Endothelial cell of umbilical vein (primary cell): ENCODE data around the gene SKAP1. TPM values are rescaled to one million over a fixed set of nuclear protein-coding genes. Genes with fewer than 3 reads are reported as not detected.
"Not testable (repeated sequence)": the region's sequence is repeated elsewhere in the genome, so short reads cannot be mapped to it uniquely, and the experiment has no call there.

Experiments
- BruUV-seq: library from RNA; stranded (reverse); fragments of 400-500 nt; replicated peaks from 2 replicates; lab custom pipeline; 2021; lab: Mats Ljungman, UMichigan
- CTCF ChIA-PET: fragments of 300-600, 350-600 bp; sonication (Branson Sonifier 250); formaldehyde crosslinking; loops from one replicate; lab custom pipeline; 2021; ENCODE audit warnings: antibody characterized with exemption, inconsistent platforms; lab: Charles Lee
- POLR2A ChIA-PET: fragments of 300-600, 350-600 bp; sonication (Branson Sonifier 250); formaldehyde crosslinking; loops from one replicate; lab custom pipeline; 2021; ENCODE audit warnings: antibody characterized with exemption, inconsistent platforms; lab: Charles Lee
- DNase-seq: peaks from one replicate; pipeline ENCODE4 v3.0.0-alpha.2; 2011; ENCODE audit warnings: low read depth, low spot score
- FAIRE-seq: peaks from 2 replicates; lab custom pipeline; 2011; peaks lifted over from hg19 to GRCh38; lab: Jason Lieb, UNC
- H2AFZ ChIP-seq: 2 replicates; pipeline ENCODE4 v1.6.0; 2012; ENCODE audit warnings: low read depth, low read length, control low read depth, inconsistent platforms
- H3K27ac ChIP-seq: 2 replicates; pipeline ENCODE4 v1.5.1; 2011; ENCODE audit warnings: low read depth, mild to moderate bottlenecking, control low read depth, low read length, moderate library complexity; ENCODE audit not compliant: insufficient read depth
- H3K27me3 ChIP-seq, 2 experiments: 2 replicates each; pipeline versions ENCODE4 v1.6.0 to v1.6.1; 2011; ENCODE audit warnings: low read length in 2 of 2, mixed read lengths in 1 of 2; ENCODE audit not compliant: control insufficient read depth in 2 of 2, insufficient read depth in 2 of 2
- H3K36me3 ChIP-seq, 2 experiments: 2 replicates in 1 of 2; 3 replicates in 1 of 2; pipeline ENCODE4 v1.5.1; 2011; ENCODE audit warnings: low read length in 2 of 2, mild to moderate bottlenecking in 1 of 2, moderate library complexity in 1 of 2; ENCODE audit not compliant: control insufficient read depth in 2 of 2, insufficient read depth in 2 of 2; ENCODE audit errors: extremely low read depth in 1 of 2
- H3K4me1 ChIP-seq: 3 replicates; pipeline ENCODE4 v1.5.1; 2011; ENCODE audit warnings: mild to moderate bottlenecking, low read length; ENCODE audit not compliant: control insufficient read depth, insufficient read depth; ENCODE audit errors: extremely low read depth
- H3K4me2 ChIP-seq: 2 replicates; pipeline ENCODE4 v1.6.1; 2011; ENCODE audit warnings: low read length, control low read depth, mixed read lengths; ENCODE audit not compliant: insufficient read depth
- H3K4me3 ChIP-seq, 3 experiments: fragments of 200-600 bp in 1 of 3; sonication (generic), shearing (Covaris generic) in 1 of 3; replicated peaks in 1 of 3; 2 replicates each; pipeline ENCODE4 v1.5.1; 2011 to 2016; ENCODE audit warnings: control low read depth in 3 of 3, low read length in 3 of 3, mild to moderate bottlenecking in 2 of 3, inconsistent platforms in 1 of 3, low read depth in 1 of 3, moderate library complexity in 1 of 3; ENCODE audit not compliant: insufficient read depth in 1 of 3
- H3K79me2 ChIP-seq: 2 replicates; pipeline ENCODE4 v1.6.0; 2012; ENCODE audit warnings: low read length, inconsistent platforms; ENCODE audit not compliant: control insufficient read depth, insufficient read depth
- H3K9ac ChIP-seq: replicated peaks from 2 replicates; pipeline ENCODE3; 2011; ENCODE audit warnings: low read length, control low read depth; ENCODE audit not compliant: insufficient read depth; ENCODE audit errors: extremely low read depth
- H3K9me1 ChIP-seq: replicated peaks from 3 replicates; pipeline ENCODE4 v1.6.0; 2011; ENCODE audit warnings: mild to moderate bottlenecking, low read length; ENCODE audit not compliant: control insufficient read depth, insufficient read depth; ENCODE audit errors: extremely low read depth
- H3K9me3 ChIP-seq: replicated peaks from 2 replicates; pipeline ENCODE4 v1.5.1; 2012; ENCODE audit warnings: low read length, inconsistent platforms; ENCODE audit not compliant: control insufficient read depth, insufficient read depth
- H4K20me1 ChIP-seq: replicated peaks from 2 replicates; pipeline ENCODE3; 2011; ENCODE audit warnings: mild to moderate bottlenecking, low read length; ENCODE audit not compliant: control insufficient read depth, insufficient read depth; ENCODE audit errors: extremely low read depth
- CTCF ChIP-seq, 2 donors: IDR thresholded peaks; 1 replicate in 1 of 2; 2 replicates in 1 of 2; pipeline ENCODE4 v1.5.1; 2011; ENCODE audit warnings: low read length in 2 of 2, mild to moderate bottlenecking in 2 of 2, moderate library complexity in 2 of 2, control low read depth in 1 of 2, inconsistent platforms in 1 of 2, low read depth in 1 of 2; ENCODE audit not compliant: insufficient read depth in 1 of 2; ENCODE audit errors: extremely low read depth in 1 of 2
- EZH2 ChIP-seq: IDR thresholded peaks from 2 replicates; pipeline ENCODE4 v1.6.1; 2012; ENCODE audit warnings: borderline replicate concordance, low read depth, mild to moderate bottlenecking, moderate library complexity, low read length, inconsistent platforms; ENCODE audit not compliant: severe bottlenecking
- GATA2 ChIP-seq: IDR thresholded peaks from 2 replicates; pipeline ENCODE4 v1.7.0; 2011; ENCODE audit warnings: low read depth, mild to moderate bottlenecking, moderate library complexity, mixed read lengths, low read length; ENCODE audit not compliant: insufficient read length, insufficient read depth
- JUN ChIP-seq: IDR thresholded peaks from 2 replicates; pipeline ENCODE4 v1.6.1; 2011; ENCODE audit warnings: borderline replicate concordance, low read depth; ENCODE audit not compliant: insufficient read length, insufficient read depth
- MAX ChIP-seq: IDR thresholded peaks from 2 replicates; pipeline ENCODE4 v1.6.1; 2011; ENCODE audit not compliant: insufficient read depth, insufficient read length
- POLR2A ChIP-seq: IDR thresholded peaks from 2 replicates; pipeline ENCODE4 v1.6.1; 2012; ENCODE audit warnings: low read depth, mild to moderate bottlenecking, control low read depth, low read length
- POLR2AphosphoS5 ChIP-seq: IDR thresholded peaks from 2 replicates; pipeline ENCODE4 v1.6.1; 2012; ENCODE audit warnings: low read depth, mild to moderate bottlenecking, control low read depth, low read length, moderate library complexity; ENCODE audit not compliant: insufficient read depth
- dilution Hi-C: fragments of 300-500 bp; cut with MboI; formaldehyde crosslinking; loops from one replicate; pipeline ENCODE4 v1.15.0; 2019; ENCODE audit warnings: low sequenced_read_pairs; ENCODE audit not compliant: extremely low pct_ligation_motif_present
- intact Hi-C: fragments of 100-400 bp; cut with micrococcal nuclease; formaldehyde crosslinking; loops from one replicate; pipeline ENCODE4 v1.10.0; 2022
- polyA plus RNA-seq, 4 experiments: library from polyadenylated mRNA; depleted of rRNA in 3 of 4; stranded (reverse) in 3 of 4; unstranded in 1 of 4; fragments of >200 nt; gene quantifications; 2 replicates each; pipeline versions ENCODE4 v1.2.1 to v1.2.3, GENCODE V29; 2011 to 2012; ENCODE audit warnings: missing spikeins in 1 of 4
- total RNA-seq: library from RNA; stranded (reverse); gene quantifications from 2 replicates; pipeline ENCODE4 v1.2.3, GENCODE V29; 2021

Gene SKAP1
- total and polyA plus RNA-seq, 2 donors (not counting 3 experiments of a cell fraction or from before 2014, with no cell fraction given): 0.75 TPM; not detected in 1

DNA sequence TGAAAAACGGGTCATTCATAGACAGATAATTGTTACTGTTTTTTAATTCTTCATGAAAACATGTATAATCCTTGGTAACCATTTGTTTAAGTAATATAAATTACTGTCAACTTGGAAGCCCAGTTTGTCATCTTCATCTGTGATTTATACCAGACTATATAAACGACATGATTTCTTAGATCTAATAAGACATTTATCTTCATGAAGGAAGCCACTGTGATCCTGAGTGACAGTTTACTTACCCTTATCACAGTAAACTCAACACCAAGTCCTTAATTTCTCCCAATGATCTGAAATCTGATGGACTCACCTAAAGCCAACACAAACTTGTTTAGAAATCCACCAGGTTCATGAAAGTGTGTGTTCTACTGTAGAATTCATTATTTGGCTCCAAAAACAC lies 91.3 kb downstream of the SKAP1 start:
- dilution Hi-C loops: no loop called here
- Histone ChIP-seq H3K4me2 (no peak overlapping the region), H4K20me1 (no peaks in the 10 kb centered on the region), H3K79me2 (no peaks in the 10 kb centered on the region), H3K4me3 (no peak overlapping the region), H3K36me3 (no peaks in the 10 kb centered on the region), H3K9ac (no peak overlapping the region), H3K27me3 (peaks cover 0 to 3% of the 10 kb centered on the region in 2 experiments), H3K27ac (no peak overlapping the region), H3K9me1 (no peaks in the 10 kb centered on the region), H3K9me3 (no peaks in the 10 kb centered on the region), H3K4me1 (no peaks in the 10 kb centered on the region), H2AFZ (no peak overlapping the region)
- ChIA-PET POLR2A (interaction anchor here (0.5 kb wide), 1 partner anchor 149 kb away, joined by 5 read pairs; no protein-coding TSS in a partner anchor), CTCF (interaction anchor here (0.7 to 2.9 kb wide), 5 partner anchors 13 to 280 kb away, joined by 3 to 14 read pairs (median 3); no protein-coding TSS in a partner anchor)
- FAIRE-seq (no peak), DNase-seq (no peak)
- no TSS peak for BruUV-seq
- TF ChIP-seq POLR2A: no peak
- no peak for TF ChIP-seq EZH2
- no peak for TF ChIP-seq JUN
- TF ChIP-seq POLR2AphosphoS5: no peak
- no peak for TF ChIP-seq CTCF (IDR thresholded peaks at IDR 0.05; ENCODE audit: extremely low read depth in 1 of 2, insufficient read depth in 1 of 2, low read depth in 1 of 2, low read length in 2 of 2)
- no peak for TF ChIP-seq GATA2
- no peak for TF ChIP-seq MAX
- intact Hi-C loops: loop anchor here (10.0 kb wide), 1 partner anchor 314 kb away; no protein-coding TSS in a partner anchor

DNA sequence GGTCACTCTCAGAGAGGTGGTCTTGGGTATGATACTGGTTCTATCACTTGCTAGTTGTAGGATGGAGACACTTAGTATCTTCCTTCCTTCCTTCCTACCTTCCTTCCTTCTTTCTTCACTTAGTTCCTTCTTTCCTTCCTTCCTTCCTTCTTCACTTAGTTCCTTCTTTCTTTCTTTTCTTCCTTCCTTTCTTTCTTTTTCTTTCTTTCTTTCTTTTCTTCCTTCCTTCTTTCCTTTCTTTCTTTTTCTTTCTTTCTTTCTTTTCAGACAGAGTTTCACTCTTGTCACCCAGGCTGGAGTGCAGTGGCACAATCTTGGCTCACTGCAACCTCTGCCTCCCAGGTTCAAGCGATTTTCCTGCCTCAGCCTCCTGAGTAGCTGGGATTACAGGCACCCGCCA lies 92.1 kb downstream of the SKAP1 start:
- H3K27ac ChIP-seq, H3K27me3 ChIP-seq, POLR2A ChIA-PET, H3K9me3 ChIP-seq, FAIRE-seq, H3K9me1 ChIP-seq, dilution Hi-C loops, H4K20me1 ChIP-seq, H3K4me3 ChIP-seq, DNase-seq, BruUV-seq, H3K4me1 ChIP-seq, H3K4me2 ChIP-seq, H3K36me3 ChIP-seq, H2AFZ ChIP-seq, H3K9ac ChIP-seq, H3K79me2 ChIP-seq: not testable (repeated sequence)
- CTCF ChIA-PET: interaction anchor here (0.7 to 1.1 kb wide), 2 partner anchors 75 to 257 kb away, joined by 3 read pairs; no protein-coding TSS in a partner anchor
- intact Hi-C loops: loop anchor here (2.0 to 10.0 kb wide), 2 partner anchors 119 to 313 kb away; no protein-coding TSS in a partner anchor
